ENCODE data around the gene PATE4.
A peak's percentile ranks its signal among the peaks of the same experiment; 100 is the strongest.
"Not testable (repeated sequence)": the region's sequence is repeated elsewhere in the genome, so short reads cannot be mapped to it uniquely, and the experiment has no call there.

The PATE4 gene, protein sequence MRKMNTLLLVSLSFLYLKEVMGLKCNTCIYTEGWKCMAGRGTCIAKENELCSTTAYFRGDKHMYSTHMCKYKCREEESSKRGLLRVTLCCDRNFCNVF

DNA sequence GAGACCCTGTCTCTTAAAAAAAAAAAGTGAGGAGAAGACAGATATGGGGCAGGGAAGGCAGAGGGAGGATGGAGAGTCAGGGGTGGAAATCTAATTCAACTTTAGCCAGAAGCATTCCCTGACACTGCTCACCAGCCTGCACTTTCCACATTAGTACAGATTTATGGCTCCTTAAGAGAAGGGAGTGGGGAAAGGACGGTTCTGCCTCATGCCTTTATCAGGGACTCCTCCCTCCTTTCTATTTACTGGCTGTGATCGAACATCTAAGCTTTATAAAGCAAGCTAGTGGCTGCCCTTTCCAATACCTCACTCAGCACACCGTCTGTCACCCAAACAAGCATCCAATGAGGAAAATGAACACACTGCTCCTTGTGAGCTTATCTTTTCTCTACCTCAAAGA lies at the start of gene PATE4:
PATE4 (plus strand) TSS at position 301 of the 400 bp plus-strand sequence; CDS start at position 345, 44 bp downstream.
- no peak for DNase-seq

DNA sequence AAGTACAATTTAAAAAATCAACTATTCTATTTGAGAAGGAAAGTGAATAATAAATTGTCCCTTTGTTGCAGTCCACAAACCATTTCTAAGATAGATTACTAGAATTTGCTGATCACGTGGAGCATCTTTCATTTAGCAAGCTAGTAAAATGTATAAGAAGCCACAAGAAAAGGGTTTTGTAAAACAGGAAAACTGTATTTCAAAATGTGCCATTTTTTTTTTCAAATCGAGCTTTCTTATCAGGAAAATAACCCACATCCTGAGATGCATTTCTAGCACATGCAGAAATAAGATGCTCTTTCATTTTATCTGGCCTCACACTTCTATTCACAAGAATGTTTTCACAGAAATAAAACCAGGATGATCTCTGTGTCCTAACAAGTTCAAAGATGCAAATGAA lies 48.4 kb upstream of the PATE4 start:
- no peak for DNase-seq

DNA sequence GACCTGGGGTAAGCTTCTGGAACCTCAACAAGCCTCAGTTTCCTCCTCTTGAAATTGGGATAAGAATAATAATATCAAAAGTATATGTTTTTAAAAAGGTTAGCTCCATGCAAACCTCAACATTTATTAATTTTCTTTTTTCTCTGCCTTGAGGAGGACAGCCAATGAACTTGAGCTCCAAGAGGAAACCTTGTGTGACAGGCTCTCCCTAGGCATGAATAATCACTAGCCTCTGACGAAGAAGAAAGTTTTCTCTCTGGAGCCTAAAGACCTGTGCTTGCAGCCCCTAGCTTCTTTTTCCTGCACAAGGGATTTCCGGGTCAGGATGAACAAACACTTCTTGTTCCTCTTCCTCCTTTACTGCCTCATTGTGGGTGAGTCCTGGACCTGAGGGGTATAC lies 45.3 kb upstream of the PATE4 start, which contains the start of gene PATE3:
PATE3 (plus strand) TSS at position 301 of the 400 bp plus-strand sequence; CDS start at position 326, 25 bp downstream.
- no peak for DNase-seq

DNA sequence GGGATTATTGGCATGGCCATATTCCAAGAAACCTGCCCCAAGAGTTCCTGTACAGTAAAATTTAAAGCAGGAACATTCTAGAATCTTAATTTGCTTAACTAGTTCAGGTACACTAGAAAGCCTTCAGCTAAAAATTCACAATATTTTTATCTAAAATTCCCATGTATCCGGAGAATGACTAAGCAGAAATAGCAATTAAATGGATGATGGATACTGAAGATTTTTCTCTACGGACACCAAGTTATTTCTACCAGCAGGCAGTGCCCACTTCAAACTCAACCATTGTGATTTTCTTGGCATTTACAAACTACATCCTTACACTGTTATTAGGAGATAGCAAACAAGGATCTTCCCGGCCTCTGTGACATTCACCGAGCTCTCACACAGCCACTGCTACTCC lies 42.3 kb upstream of the PATE4 start:
- DNase-seq: no peak

DNA sequence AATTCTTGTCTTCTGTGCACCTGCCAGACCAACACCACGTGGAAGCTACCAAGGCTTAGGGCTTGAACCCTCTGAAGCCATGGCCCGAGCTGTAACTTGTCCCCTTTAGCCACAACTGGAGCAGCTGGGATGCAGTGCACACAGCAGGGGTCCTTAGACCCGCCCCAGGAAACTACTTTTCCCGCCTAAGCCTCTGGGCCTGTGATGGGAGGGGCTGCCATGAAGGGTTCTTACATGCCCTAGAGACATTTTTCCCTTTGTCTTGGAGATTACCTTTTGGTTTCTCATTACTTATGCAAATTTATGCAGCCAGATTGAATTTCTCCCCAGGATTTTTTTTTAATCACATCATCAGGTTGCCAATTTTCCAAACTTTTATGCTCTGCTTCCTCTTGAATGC lies 35.5 kb upstream of the PATE4 start:
- no peak for DNase-seq

DNA sequence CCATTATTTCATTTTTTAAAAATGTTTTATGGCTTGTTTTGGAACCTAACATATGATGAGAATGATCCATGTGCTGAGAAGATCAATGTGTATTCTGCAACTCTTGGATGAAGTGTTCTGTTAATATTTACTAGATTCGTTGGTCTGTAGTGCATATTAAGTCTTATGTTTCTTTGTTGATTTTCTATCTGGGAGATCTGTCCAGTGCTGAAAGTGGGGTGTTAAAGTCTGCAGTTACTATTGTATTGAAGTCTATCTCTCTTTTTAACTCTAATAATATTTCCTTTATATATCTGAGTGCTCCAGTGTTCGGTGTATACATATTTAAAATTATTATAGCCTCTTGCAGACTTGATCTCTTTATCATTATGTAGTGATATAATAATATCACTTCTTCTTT lies 33.3 kb upstream of the PATE4 start:
- DNase-seq: no peak

DNA sequence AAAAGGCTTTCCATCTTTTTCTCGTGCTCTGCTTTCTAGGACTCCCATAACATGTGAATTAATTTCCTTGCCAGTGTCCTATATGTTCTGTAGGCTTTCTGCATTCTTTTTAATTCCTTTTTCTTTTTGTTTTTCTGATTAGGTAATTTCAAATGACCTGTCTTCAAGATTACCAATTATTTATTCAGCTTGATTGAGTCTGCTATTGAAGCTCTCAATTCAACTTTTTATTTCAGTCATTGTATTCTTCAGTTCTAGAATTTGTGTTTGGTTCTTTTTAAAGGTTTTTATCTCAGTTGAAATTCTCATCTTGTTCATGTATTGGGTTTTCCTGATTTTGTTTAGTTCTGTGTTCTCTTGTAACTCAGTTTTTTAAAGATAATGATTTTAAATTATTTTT lies 30.7 kb upstream of the PATE4 start:
- DNase-seq: no peak

DNA sequence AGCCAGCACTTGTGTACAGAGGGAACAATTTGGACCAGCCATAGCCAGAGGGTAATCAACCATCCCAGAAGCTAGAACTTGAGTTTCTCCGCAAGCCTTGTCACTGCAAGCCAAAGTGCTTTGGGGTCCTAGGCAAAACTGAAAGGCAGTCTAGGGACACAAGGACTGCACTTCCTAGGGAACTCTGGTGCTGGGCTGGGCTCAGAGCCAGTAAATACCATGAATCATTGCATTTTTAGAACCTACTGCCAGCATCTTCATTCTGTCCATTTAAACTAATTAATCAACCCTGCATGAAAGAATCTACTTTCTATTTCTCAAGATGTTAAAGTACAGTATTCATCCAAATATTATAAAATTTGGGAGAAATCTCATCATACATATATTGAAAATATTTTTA lies 25.2 kb upstream of the PATE4 start:
- DNase-seq: no peak

DNA sequence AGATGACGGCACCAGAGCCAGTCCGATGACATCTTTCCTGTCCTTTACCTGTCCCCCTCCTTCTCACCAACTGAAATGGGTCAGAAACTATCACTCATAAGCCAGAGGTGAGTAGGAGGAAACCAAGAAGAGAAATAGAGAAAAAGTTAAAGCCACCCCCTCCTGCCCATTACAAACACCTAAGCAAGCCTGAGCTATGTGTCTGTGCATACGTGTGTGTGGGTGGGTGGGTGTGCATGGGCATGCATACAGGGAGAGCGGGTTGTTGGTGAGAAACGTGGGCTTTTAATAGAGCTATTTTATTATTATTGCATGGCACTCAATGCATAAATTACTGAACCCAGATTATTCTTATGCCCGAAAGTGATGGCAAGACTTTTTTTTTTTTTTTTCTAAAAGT lies 2.6 kb downstream of the PATE4 start:
- no peak for DNase-seq

DNA sequence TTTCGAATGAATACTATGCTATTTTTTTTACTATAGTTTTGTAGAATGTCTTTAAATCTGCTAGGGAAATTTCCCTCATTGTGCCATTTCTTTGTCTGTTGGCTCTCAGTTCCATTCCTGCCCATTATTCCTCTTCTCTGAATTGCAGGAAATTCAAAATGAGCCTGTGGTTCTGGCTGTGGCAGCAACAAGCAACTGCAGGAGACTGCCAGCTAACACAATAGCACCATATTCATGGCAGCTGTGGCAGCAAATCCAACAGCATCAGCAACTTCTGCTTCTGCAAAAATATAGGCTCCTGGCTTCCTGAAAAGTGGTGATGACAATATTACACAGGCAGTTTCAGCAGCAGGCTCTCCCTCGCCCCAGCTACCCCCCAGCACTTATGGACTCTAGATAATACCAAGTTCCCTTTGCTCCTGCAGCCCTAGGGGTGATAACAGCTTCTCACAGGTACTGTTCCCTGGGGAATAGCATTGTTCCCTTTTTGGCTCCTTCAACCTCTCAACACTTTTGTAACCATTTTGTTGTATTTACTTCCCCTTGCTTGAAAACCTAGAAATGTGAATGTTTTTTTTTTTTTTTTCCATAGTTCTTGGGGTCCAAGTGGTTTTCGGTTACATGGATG lies 9.3 kb downstream of the PATE4 start:
- DNase-seq: no peak

DNA sequence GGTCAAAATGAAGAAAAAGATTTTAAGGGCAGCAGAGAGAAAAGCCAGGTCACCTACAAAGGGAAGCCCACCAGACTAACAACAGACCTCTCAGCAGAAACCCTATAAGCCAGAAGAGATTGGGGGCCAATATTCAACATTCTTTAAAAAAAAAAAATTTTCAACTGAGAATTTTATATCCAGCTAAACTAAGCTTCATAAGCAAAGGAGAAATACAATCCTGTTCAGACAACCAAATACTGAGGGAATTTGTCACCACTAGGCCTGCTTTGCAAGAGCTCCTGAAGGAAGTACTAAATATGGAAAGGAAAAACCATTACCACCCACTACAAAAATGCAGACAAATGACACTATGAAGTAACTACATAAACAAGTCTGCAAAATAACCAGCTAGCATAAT lies 13.1 kb downstream of the PATE4 start:
- DNase-seq: no peak

DNA sequence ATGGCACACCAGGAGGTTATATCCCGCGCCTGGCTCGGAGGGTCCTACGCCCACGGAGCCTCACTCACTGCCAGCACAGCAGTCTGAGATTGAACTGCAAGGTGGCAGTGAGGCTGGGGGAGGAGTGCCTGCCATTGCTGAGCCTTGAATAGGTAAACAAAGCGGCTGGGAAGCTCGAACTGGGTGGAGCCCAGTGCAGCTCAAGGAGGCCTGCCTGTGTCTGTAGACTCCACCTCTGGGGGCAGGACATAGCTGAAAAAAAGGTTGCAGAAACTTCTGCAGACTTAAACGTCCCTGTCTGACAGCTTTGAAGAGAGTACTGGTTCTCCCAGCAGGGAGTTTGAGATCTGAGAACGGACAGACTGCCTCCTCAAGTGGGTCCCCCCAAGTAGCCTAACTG lies 24.6 kb downstream of the PATE4 start:
- not testable (repeated sequence) for DNase-seq

DNA sequence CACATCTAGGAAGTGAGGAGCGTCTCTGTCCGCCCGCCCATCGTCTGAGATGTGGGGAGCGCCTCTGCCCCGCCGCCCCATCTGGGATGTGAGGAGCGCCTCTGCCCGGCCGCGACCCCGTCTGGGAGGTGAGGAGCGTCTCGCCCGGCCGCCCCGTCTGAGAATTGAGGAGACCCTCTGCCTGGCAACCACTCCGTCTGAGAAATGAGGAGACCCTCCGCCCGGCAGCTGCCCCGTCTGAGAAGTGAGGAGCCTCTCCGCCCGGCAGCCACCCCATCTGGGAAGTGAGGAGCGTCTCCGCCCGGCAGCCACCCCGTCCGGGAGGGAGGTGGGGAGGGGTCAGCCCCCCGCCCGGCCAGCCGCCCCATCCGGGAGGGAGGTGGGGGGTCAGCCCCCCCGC lies 29.7 kb downstream of the PATE4 start:
- not testable (repeated sequence) for DNase-seq

DNA sequence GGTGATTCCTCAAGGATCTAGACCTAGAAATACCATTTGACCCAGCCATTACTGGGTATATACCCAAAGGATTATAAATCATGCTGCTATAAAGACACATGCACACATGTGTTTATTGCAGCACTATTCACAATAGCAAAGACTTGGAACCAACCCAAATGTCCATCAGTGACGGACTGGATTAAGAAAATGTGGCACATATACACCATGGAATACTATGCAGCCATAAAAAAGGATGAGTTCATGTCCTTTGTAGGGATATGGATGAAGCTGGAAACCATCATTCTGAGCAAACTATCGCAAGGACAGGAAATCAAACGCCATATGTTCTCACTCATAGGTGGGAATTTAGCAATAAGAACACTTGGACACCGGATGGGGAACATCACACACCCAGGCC lies 32.2 kb downstream of the PATE4 start:
- not testable (repeated sequence) for DNase-seq

DNA sequence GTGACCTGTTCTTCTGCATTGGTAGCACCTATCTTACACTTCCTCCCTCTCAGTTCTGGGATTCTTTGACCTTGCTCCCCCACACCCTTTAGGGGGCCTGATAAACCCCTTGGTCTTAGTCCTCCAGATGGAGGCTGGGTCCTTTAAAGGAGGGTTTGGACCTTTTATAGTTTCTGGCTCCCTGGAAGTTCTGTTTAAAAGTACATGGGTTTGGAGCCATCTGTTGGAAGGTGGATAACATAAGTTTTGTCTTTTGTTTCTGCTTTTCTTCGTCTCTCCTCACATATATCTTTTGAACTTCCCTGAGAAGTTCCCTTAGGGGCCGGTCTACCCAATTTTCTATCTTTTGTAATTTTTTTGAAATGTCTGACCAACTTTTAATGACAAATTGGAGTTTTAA lies 36.4 kb downstream of the PATE4 start:
- DNase-seq: no peak

DNA sequence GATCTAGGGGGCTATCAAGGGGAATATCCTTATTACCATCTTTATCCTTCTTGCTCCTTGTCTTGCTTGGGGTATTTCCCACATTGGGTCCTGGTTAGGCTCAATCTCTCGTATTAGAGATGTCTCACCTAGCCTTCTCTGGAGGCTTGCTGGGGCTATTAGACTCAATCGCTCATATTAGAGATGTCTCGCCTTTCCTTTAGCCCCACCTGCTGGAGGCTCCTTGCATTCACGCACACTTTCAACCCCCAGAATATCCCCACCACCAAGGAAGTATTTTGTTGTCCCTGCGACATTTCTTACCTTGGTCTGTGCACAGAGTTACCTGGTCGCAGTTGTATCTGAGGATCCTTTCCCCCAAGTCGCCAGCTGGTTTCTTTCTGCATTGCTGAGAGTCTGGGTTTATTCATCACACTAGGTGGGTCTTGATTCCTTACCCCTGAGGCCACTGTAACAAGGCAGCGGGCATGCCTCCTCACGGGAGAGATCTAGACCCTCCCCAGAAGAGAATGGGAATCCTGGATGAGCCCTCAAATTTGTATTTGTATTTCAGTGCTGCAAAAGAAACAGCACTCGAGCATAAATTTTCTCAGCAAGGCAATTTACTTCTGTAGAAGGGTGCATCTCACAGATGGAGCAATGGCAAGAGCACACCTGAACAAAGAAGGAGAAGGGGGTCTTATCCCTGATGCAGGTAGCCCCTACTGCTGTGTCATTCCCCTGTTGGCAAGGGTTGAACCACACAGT lies 38.4 kb downstream of the PATE4 start:
- DNase-seq: no peak

DNA sequence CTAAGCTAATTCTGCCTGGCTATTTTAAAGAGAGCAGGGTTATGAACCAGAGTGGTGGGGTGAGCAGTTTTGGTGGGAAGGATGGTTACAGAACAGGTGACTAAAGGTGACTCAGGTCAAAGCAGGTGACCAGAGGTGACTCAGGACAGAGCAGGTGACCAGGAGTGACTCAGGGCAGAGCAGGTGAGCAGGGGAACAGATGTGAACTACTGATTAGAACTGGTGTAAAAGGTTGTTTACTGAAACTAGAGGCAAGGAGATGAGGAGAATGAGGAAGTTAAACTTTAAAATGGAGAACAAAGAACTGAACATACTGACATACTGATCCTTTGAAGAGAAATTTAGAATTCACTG lies 39.0 kb downstream of the PATE4 start:
- DNase-seq: no peak

DNA sequence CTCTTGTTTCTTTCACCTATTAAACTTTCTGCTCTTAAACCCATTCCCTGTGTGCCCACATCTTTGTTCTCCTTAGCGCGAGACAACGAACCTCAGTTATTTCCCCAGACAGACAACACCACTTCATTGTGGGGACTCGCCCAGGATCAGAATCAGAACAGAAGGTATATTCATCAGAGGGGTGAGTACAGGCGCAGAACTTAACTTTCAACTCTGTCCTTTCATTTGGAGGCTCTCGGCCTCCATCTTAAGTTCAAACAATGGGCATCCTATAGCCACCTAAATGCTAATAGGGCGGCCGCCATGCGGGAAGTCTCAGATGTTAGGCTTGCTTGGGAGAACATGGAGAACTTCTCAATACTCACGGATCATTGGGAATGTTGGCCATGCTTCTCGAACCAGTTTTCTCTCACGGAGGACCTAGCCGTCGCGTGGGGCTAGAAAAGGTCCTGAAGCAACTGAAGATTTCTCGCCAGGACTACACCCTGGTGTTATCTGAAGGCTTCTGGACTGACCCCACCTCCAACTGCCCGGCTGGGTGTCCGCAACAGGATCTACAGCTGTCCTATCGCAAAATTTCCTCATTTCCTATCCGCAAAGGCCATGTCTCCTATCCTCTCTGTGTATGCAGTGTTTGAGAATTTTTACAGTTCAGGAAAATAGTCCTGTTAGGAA lies 40.9 kb downstream of the PATE4 start:
- DNase-seq: no peak

DNA sequence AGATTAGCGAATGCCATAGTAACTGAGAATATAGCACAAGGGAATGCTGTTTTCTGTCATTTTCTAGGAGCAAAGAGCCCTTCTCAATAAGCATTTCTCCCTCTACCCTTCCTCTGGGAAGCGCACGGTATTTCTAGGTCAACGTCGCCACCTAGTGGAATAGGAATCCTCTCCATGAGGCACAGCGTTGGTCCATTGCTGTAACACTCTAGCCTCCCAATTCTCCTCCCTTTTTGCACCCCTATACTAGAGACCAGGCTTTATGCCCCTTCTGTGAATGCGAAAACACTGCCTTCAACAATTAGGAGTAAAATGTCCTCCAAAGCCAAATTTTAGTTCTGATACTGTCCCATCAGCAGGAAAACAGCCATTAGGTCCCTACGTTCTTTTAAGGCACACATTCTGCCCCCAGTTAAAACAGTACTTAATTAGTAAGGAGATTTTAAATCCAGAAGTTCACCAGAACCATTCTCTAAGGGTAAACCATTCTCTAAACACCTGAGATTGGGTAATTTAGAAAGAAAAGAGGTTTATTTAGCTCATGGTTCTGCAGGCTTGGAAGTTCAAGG lies 41.5 kb downstream of the PATE4 start:
- peak; percentile 19 to 20 for DNase-seq

DNA sequence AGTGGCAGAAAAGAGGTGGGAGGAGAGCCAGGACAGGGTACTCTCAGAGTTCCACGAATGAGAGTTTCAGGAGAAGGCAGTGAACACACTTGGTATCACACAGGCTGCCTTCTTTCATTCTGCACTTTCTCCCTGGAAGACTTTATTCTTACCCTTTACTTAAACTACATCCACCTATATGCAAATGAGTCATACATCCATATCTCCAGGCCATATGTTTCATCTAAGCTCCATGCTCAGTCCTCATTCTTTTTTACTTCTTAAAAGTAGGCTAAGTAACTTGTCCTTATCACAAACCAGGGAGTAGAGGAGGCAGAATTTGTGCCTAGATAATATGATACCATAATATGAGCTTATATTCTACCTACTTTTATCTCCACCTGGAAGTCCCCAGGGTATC lies 48.2 kb downstream of the PATE4 start:
- DNase-seq: no peak

DNA sequence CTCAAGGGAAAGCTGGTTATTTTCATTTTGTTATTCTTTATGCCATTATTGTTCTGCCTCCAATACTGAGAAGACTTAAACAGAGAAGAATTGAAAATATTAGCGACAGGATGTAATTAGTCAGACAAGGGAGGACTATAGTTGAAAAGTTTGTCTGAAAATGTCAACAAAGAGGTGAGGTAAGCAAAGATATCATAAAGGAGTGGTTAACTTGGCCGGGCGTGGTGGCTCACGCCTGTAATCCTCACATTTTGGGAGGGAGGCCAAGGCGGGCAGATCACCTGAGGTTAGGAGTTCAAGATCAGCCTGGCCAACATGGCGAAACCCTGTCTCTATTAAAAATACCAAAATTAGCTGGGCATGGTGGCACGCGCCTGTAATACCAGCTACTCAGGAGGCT lies 50.3 kb downstream of the PATE4 start:
- no peak for DNase-seq

DNA sequence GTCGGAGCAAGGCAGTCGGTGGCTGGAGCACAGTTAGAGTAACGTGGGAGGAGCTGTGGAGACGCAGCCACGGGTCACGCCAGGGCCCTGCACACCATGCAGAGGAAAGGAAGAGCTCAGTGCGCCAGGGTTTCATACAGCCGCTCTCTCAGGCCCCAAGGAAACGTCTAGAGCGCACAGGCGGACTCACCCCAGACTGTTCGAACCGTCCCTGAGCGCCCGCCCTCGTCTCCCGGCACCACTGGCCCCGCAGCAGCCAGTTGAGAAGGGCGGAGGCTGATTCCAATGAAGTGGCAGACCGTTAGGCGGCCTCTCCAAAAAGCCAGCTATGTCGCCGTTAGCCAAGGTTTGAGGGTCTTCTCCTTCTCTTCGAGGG lies 53.9 kb downstream of the PATE4 start:
- DNase-seq: peak; percentile 24 to 27

All from stimulated activated CD4-positive, alpha-beta T cell treated with anti-CD3 and anti-CD28 coated beads, Interleukin-4, amount 100 ng/mL, for 4 hours (primary cell).